ENCODE results near the gene GPC6.

GPC6 gene

DNA sequence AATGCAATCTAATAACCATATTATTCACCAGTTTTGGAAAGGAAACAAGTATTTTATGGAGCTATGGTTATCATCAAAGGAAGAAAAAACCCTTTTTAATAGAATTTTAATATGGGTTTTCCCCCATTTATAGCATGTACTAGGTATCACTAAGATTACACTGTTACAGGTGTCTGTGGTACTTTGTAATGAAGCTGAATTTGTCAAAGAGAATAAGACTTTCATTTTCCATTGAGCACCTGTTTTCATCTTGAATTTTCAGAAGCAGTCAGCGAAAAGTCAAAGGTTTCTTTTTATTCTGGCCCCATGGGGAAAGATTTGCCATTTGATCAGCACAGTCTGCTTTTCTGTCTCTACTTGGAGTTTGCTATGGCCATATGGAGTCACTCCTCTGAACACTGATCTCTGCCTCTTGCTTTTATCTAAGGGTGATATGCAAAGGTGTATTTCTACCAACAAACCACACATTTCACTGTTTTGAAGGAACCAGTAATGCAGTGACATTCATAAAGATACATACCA, 662.9 kb downstream of the GPC6 start:
- no peak overlapping the region for H2AFZ ChIP-seq (ENCODE audit: low read length)
- H3K9ac ChIP-seq (ENCODE audit: low read length): no peak overlapping the region
- no peaks in the 10 kb centered on the region for H3K27me3 ChIP-seq (ENCODE audit: insufficient read depth, low read length)
- no peaks in the 10 kb centered on the region for H3K79me2 ChIP-seq (ENCODE audit: insufficient read depth, low read length)
- H3K27ac ChIP-seq (ENCODE audit: low read depth, low read length, poor library complexity, severe bottlenecking): no peak overlapping the region
- no peaks in the 10 kb centered on the region for H3K9me2 ChIP-seq (ENCODE audit: low read depth, low read length)
- H3K9me3 ChIP-seq (ENCODE audit: low read length): no peaks in the 10 kb centered on the region
- no peak overlapping the region for H3K4me2 ChIP-seq (ENCODE audit: low read length)
- no peak for TF ChIP-seq EZH2 (IDR thresholded peaks at IDR 0.05; ENCODE audit: borderline replicate concordance, low read length)
- no peaks in the 10 kb centered on the region for H3K4me1 ChIP-seq (ENCODE audit: insufficient read depth, low read length, severe bottlenecking)
- H3F3A ChIP-seq (ENCODE audit: insufficient read depth, low read length): no peaks in the 10 kb centered on the region
- no peaks in the 10 kb centered on the region for H4K20me1 ChIP-seq (ENCODE audit: insufficient read depth, low read length)
- no peak overlapping the region for H3K4me3 ChIP-seq (ENCODE audit: low read depth, low read length, poor library complexity, severe bottlenecking)
- no peaks in the 10 kb centered on the region for H3K36me3 ChIP-seq (ENCODE audit: insufficient read depth, low read length)

DNA sequence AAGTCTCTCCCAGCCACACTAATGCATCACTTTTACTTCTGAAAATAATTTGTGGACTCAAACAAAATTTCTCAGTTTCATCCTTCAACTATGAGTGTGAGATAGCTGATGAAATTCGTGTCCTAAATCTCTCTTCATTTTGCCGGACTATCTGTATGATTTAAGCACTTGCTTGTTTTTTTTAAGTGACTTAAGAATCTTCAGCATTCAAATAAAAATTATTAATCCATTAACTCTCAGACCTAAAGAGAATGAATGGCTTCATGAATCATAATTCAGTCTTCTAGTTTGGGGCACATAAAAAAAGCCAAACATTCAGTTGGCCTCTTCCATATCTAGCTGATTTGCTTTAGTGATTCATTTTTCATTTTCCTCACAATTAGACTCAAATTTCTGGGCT, 673.4 kb downstream of the GPC6 start:
- no peaks in the 10 kb centered on the region for H3K27me3 ChIP-seq (ENCODE audit: insufficient read depth, low read length)
- no peak overlapping the region for H3K9ac ChIP-seq (ENCODE audit: low read length)
- TF ChIP-seq EZH2 (IDR thresholded peaks at IDR 0.05; ENCODE audit: borderline replicate concordance, low read length): no peak
- TF ChIP-seq, protein P1, sequence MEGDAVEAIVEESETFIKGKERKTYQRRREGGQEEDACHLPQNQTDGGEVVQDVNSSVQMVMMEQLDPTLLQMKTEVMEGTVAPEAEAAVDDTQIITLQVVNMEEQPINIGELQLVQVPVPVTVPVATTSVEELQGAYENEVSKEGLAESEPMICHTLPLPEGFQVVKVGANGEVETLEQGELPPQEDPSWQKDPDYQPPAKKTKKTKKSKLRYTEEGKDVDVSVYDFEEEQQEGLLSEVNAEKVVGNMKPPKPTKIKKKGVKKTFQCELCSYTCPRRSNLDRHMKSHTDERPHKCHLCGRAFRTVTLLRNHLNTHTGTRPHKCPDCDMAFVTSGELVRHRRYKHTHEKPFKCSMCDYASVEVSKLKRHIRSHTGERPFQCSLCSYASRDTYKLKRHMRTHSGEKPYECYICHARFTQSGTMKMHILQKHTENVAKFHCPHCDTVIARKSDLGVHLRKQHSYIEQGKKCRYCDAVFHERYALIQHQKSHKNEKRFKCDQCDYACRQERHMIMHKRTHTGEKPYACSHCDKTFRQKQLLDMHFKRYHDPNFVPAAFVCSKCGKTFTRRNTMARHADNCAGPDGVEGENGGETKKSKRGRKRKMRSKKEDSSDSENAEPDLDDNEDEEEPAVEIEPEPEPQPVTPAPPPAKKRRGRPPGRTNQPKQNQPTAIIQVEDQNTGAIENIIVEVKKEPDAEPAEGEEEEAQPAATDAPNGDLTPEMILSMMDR (IDR thresholded peaks at IDR 0.05; ENCODE audit: low read length): no peak
- H4K20me1 ChIP-seq (ENCODE audit: insufficient read depth, low read length): no peaks in the 10 kb centered on the region
- H3K36me3 ChIP-seq (ENCODE audit: insufficient read depth, low read length): no peaks in the 10 kb centered on the region
- H3K9me2 ChIP-seq (ENCODE audit: low read depth, low read length): no peaks in the 10 kb centered on the region
- no peaks in the 10 kb centered on the region for H3K9me3 ChIP-seq (ENCODE audit: low read length)
- no peak overlapping the region for H3K4me3 ChIP-seq (ENCODE audit: low read depth, low read length, poor library complexity, severe bottlenecking)
- no peaks in the 10 kb centered on the region for H3K79me2 ChIP-seq (ENCODE audit: insufficient read depth, low read length)
- no peaks in the 10 kb centered on the region for H3K4me1 ChIP-seq (ENCODE audit: insufficient read depth, low read length, severe bottlenecking)
- H3K27ac ChIP-seq (ENCODE audit: low read depth, low read length, poor library complexity, severe bottlenecking): no peak overlapping the region
- H3F3A ChIP-seq (ENCODE audit: insufficient read depth, low read length): no peaks in the 10 kb centered on the region
- H2AFZ ChIP-seq (ENCODE audit: low read length): no peak overlapping the region
- no peak overlapping the region for H3K4me2 ChIP-seq (ENCODE audit: low read length)

DNA sequence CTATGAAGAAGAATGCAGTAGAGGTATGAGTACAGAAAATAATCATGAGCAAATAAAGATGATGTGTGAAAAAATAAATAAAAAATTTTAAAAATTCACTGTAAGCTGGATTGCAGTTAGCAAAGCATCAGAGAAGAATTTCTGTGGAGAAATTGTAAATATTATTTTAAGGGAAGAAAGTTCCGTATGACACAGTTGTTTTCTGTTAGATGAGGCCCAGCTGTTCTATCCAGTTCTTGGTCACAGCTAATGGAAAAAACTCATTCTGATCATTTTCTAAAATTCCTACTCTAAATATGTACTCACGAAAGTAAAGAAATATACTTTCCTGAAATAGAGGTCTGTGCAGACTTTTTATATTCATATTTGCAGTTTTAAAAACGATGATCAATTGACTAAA, 674.1 kb downstream of the GPC6 start:
- no peak for TF ChIP-seq EZH2 (IDR thresholded peaks at IDR 0.05; ENCODE audit: borderline replicate concordance, low read length)
- TF ChIP-seq, protein P1 (IDR thresholded peaks at IDR 0.05; ENCODE audit: low read length): no peak
- H3K36me3 ChIP-seq (ENCODE audit: insufficient read depth, low read length): no peaks in the 10 kb centered on the region
- no peak overlapping the region for H3K4me2 ChIP-seq (ENCODE audit: low read length)
- H3K79me2 ChIP-seq (ENCODE audit: insufficient read depth, low read length): no peaks in the 10 kb centered on the region
- H3K27me3 ChIP-seq (ENCODE audit: insufficient read depth, low read length): no peaks in the 10 kb centered on the region
- no peaks in the 10 kb centered on the region for H3F3A ChIP-seq (ENCODE audit: insufficient read depth, low read length)
- no peaks in the 10 kb centered on the region for H4K20me1 ChIP-seq (ENCODE audit: insufficient read depth, low read length)
- H3K9me3 ChIP-seq (ENCODE audit: low read length): no peaks in the 10 kb centered on the region
- H3K4me1 ChIP-seq (ENCODE audit: insufficient read depth, low read length, severe bottlenecking): no peaks in the 10 kb centered on the region
- H3K9me2 ChIP-seq (ENCODE audit: low read depth, low read length): no peaks in the 10 kb centered on the region
- H3K9ac ChIP-seq (ENCODE audit: low read length): no peak overlapping the region
- H2AFZ ChIP-seq (ENCODE audit: low read length): no peak overlapping the region
- H3K27ac ChIP-seq (ENCODE audit: low read depth, low read length, poor library complexity, severe bottlenecking): no peak overlapping the region
- no peak overlapping the region for H3K4me3 ChIP-seq (ENCODE audit: low read depth, low read length, poor library complexity, severe bottlenecking)

DNA sequence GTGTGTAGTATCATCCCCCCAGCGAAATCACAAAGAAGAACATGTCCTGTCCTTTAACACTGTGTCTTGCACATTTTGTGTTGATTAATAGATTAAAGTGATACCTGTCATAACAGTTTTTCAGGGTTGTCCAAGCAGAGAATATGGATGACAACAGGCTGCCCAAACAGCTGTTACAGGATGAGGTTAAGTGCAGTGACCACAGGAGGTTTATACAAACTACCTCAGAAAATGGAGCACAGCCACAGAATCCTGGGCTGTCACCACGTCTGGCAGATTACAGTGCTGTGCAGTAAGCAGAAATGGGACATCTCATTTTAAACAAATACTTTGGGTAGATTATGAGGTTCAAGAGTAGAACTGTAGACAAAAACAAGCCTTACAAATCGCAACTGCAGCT, 677.3 kb downstream of the GPC6 start:
- Histone ChIP-seq H4K20me1 (ENCODE audit: insufficient read depth, low read length) (no peaks in the 10 kb centered on the region), H3K4me2 (ENCODE audit: low read length) (no peak overlapping the region), H3K4me3 (ENCODE audit: low read depth, low read length, poor library complexity, severe bottlenecking) (no peak overlapping the region), H3K36me3 (ENCODE audit: insufficient read depth, low read length) (no peaks in the 10 kb centered on the region), H3K9me2 (ENCODE audit: low read depth, low read length) (no peaks in the 10 kb centered on the region), H3K9ac (ENCODE audit: low read length) (no peak overlapping the region), H2AFZ (ENCODE audit: low read length) (no peak overlapping the region), H3K79me2 (ENCODE audit: insufficient read depth, low read length) (no peaks in the 10 kb centered on the region), H3F3A (ENCODE audit: insufficient read depth, low read length) (no peaks in the 10 kb centered on the region), H3K27me3 (ENCODE audit: insufficient read depth, low read length) (no peaks in the 10 kb centered on the region), H3K9me3 (ENCODE audit: low read length) (no peaks in the 10 kb centered on the region), H3K27ac (ENCODE audit: low read depth, low read length, poor library complexity, severe bottlenecking) (no peak overlapping the region), H3K4me1 (ENCODE audit: insufficient read depth, low read length, severe bottlenecking) (no peaks in the 10 kb centered on the region)
- TF ChIP-seq EZH2 (IDR thresholded peaks at IDR 0.05; ENCODE audit: borderline replicate concordance, low read length): no peak
- TF ChIP-seq, protein P1 (IDR thresholded peaks at IDR 0.05; ENCODE audit: low read length): no peak

Measured in OCI-LY1 (cell line).